HepG2 (cell line): ENCODE results near the gene TRNP1. TPM values are rescaled to one million over a fixed set of nuclear protein-coding genes. Genes with fewer than 3 reads are reported as not detected.

ENCODE experiments used
- ARNTL ChIP-seq: sonication (generic); formaldehyde crosslinking; IDR thresholded peaks from 2 replicates; pipeline ENCODE4 v1.4.0; 2020; ENCODE audit warnings: mild to moderate bottlenecking, missing genetic modification reagents
- DRAP1 ChIP-seq: IDR thresholded peaks from 2 replicates; pipeline ENCODE4 v1.6.1; 2016; ENCODE audit warnings: missing genetic modification reagents, missing compliant biosample characterization
- FOXA3 ChIP-seq: IDR thresholded peaks from 2 replicates; pipeline ENCODE4 v1.6.1; 2016; ENCODE audit warnings: missing genetic modification reagents, missing compliant biosample characterization
- FOXO4 ChIP-seq: sonication (generic); formaldehyde crosslinking; conservative IDR thresholded peaks from 2 replicates; pipeline ENCODE4 v1.8.1; 2023; ENCODE audit warnings: missing genetic modification reagents
- HDAC2 ChIP-seq: sonication (generic); formaldehyde crosslinking; IDR thresholded peaks from 2 replicates; pipeline ENCODE4 v1.4.0; 2020; ENCODE audit warnings: missing genetic modification reagents
- HNRNPH1 ChIP-seq: fragments of 200-400 bp; formaldehyde crosslinking; optimal IDR thresholded peaks from 2 replicates; pipeline ENCODE3; 2017; ENCODE audit warnings: mild to moderate bottlenecking, low read depth, low read length
- IRF9 ChIP-seq: sonication (generic); formaldehyde crosslinking; IDR thresholded peaks from 2 replicates; pipeline ENCODE4 v1.8.0; 2022; ENCODE audit warnings: missing genetic modification reagents, mild to moderate bottlenecking, borderline replicate concordance
- ISL2 ChIP-seq: sonication (generic); formaldehyde crosslinking; IDR thresholded peaks from 2 replicates; pipeline ENCODE4 v1.5.0; 2020; ENCODE audit warnings: missing genetic modification reagents
- MLLT10 ChIP-seq: sonication (generic); formaldehyde crosslinking; IDR thresholded peaks from 2 replicates; pipeline ENCODE4 v1.4.0; 2020; ENCODE audit warnings: missing genetic modification reagents
- MYC ChIP-seq: sonication (generic); formaldehyde crosslinking; IDR thresholded peaks from 2 replicates; pipeline ENCODE4 v1.9.0; 2021; ENCODE audit warnings: missing genetic modification reagents, borderline replicate concordance
- NCOA2 ChIP-seq: sonication (generic); formaldehyde crosslinking; IDR thresholded peaks from 2 replicates; pipeline ENCODE4 v1.8.0; 2022; ENCODE audit warnings: inconsistent platforms
- PCBP1 ChIP-seq: fragments of 200-400 bp; formaldehyde crosslinking; IDR thresholded peaks from 2 replicates; pipeline ENCODE4 v1.6.1; 2017; ENCODE audit warnings: mild to moderate bottlenecking, low read depth, low read length, borderline replicate concordance
- POGZ ChIP-seq: sonication (generic); formaldehyde crosslinking; IDR thresholded peaks from 2 replicates; pipeline ENCODE4 v1.4.0; 2020; ENCODE audit warnings: mild to moderate bottlenecking, missing genetic modification reagents
- POLR2A ChIP-seq, 2 experiments: IDR thresholded peaks; 2 replicates each; pipeline ENCODE4 v1.6.1; 2011; ENCODE audit warnings: low read depth in 2 of 2, low read length in 2 of 2, mild to moderate bottlenecking in 1 of 2, moderate library complexity in 1 of 2; ENCODE audit not compliant: insufficient read depth in 1 of 2
- REST ChIP-seq, 2 experiments: IDR thresholded peaks; 2 replicates each; pipeline ENCODE4 v1.6.1; 2011 to 2012; ENCODE audit warnings: low read length in 2 of 2, borderline replicate concordance in 1 of 2, low read depth in 1 of 2, mild to moderate bottlenecking in 1 of 2, moderate library complexity in 1 of 2
- SNAPC5 ChIP-seq: sonication (generic); formaldehyde crosslinking; IDR thresholded peaks from 2 replicates; pipeline ENCODE4 v1.8.1; 2023; ENCODE audit warnings: mild to moderate bottlenecking, missing genetic modification reagents, borderline replicate concordance
- TEF ChIP-seq: sonication (generic); formaldehyde crosslinking; IDR thresholded peaks from 2 replicates; pipeline ENCODE4 v1.5.0; 2020; ENCODE audit warnings: missing genetic modification reagents
- ZNF263 ChIP-seq: sonication (generic); formaldehyde crosslinking; IDR thresholded peaks from 2 replicates; pipeline ENCODE4 v1.4.0; 2020; ENCODE audit warnings: missing genetic modification reagents
- ZNF362 ChIP-seq: sonication (generic); formaldehyde crosslinking; IDR thresholded peaks from 2 replicates; pipeline ENCODE4 v1.4.0; 2020; ENCODE audit warnings: missing genetic modification reagents, mild to moderate bottlenecking, borderline replicate concordance
- ZNF746 ChIP-seq: sonication (generic); formaldehyde crosslinking; IDR thresholded peaks from 2 replicates; pipeline ENCODE4 v1.8.0; 2022; ENCODE audit warnings: mild to moderate bottlenecking, missing genetic modification reagents
- polyA plus RNA-seq, 8 experiments: library from polyadenylated mRNA; depleted of rRNA in 3 of 8; stranded (reverse) in 7 of 8; unstranded in 1 of 8; fragments of >200 nt; fragmentation: Illumina TruSeq in 4 of 8; extraction: Trizol in 4 of 8; gene quantifications; 2 replicates each; pipeline versions ENCODE4 v1.2.1 to v1.2.3, GENCODE V29; 2011 to 2016; ENCODE audit warnings: low read depth in 4 of 8, missing spikeins in 1 of 8, mixed read lengths in 1 of 8; ENCODE audit not compliant: insufficient read depth in 1 of 8
- total RNA-seq, 5 experiments: library from RNA; depleted of rRNA; stranded (reverse); fragments of >200 nt; fragmentation: Illumina TruSeq; extraction: Trizol; gene quantifications; 2 replicates each; pipeline ENCODE4 v1.2.3, GENCODE V29; 2016; ENCODE audit warnings: low read depth in 1 of 5

TRNP1 gene
- total and polyA plus RNA-seq, 2 of the 13 experiments (the other 11 are each of a cell fraction or from before 2014, with no cell fraction given), result 42.0 to 158 TPM

GRCh38 chr1:26991310-26992116, 2.0 kb upstream of the TRNP1 start (continued):
- no peak for TF ChIP-seq FOXO4 (CRISPR knock-in tag)
- peak; percentile 40; the same call in 1 of the 2 replicates for TF ChIP-seq ARNTL (CRISPR knock-in tag)
- 0 out of 2 replicates have a peak, but pooled peaks have one; percentile 42 for TF ChIP-seq SNAPC5
- peak; percentile 81 for TF ChIP-seq ZNF746 (CRISPR knock-in tag)
- peak; percentile 96 for TF ChIP-seq HNRNPH1
- peak; percentile 14; the same call in 1 of the 2 replicates for TF ChIP-seq FOXA3 (CRISPR knock-in tag)
- no peak for TF ChIP-seq MLLT10
- peak; percentile 57; the same call in 1 of the 2 replicates for TF ChIP-seq DRAP1 (CRISPR knock-in tag)
- TF ChIP-seq REST (IDR thresholded peaks at IDR 0.05; ENCODE audit: borderline replicate concordance in 1 of 2, low read depth in 1 of 2, low read length in 2 of 2), result peak in 1 of 2 experiments; percentile 17; a peak in 1 of 4 replicates
- TF ChIP-seq POLR2A (IDR thresholded peaks at IDR 0.05; ENCODE audit: insufficient read depth in 1 of 2, low read depth in 2 of 2, low read length in 2 of 2), result peak in 1 of 2 experiments; percentile 70; a peak in 1 of 4 replicates
- TF ChIP-seq ISL2 (CRISPR knock-in tag), result peak; percentile 32; the same call in 1 of the 2 replicates
- no peak for TF ChIP-seq POGZ (CRISPR knock-in tag)
- peak; percentile 30; the same call in 1 of the 2 replicates for TF ChIP-seq NCOA2 (CRISPR knock-in tag)
- TF ChIP-seq ZNF263 (CRISPR knock-in tag), result peak; percentile 88
- no peak; the same call in 1 of the 2 replicates for TF ChIP-seq HDAC2
- TF ChIP-seq ZNF362, result peak; percentile 65
- TF ChIP-seq PCBP1, result 0 out of 2 replicates have a peak, but pooled peaks have one; percentile 69
- TF ChIP-seq TEF (CRISPR knock-in tag), result no peak
- TF ChIP-seq MYC (CRISPR knock-in tag), result 0 out of 2 replicates have a peak, but pooled peaks have one; percentile 59
- peak; percentile 60; the same call in 1 of the 2 replicates for TF ChIP-seq IRF9 (CRISPR knock-in tag)
